Endothelial cell of umbilical vein (primary cell): Measurements from ENCODE around the gene ANAPC16. TPM values are rescaled to one million over a fixed set of nuclear protein-coding genes. Genes with fewer than 3 reads are reported as not detected.
"Not testable (repeated sequence)": the region's sequence is repeated elsewhere in the genome, so short reads cannot be mapped to it uniquely, and the experiment has no call there.

Source experiments
- BruUV-seq: library from RNA; stranded (reverse); fragments of 400-500 nt; replicated peaks from 2 replicates; lab custom pipeline; 2021; lab: Mats Ljungman, UMichigan
- CTCF ChIA-PET: fragments of 300-600, 350-600 bp; sonication (Branson Sonifier 250); formaldehyde crosslinking; loops from one replicate; lab custom pipeline; 2021; ENCODE audit warnings: antibody characterized with exemption, inconsistent platforms; lab: Charles Lee
- POLR2A ChIA-PET: fragments of 300-600, 350-600 bp; sonication (Branson Sonifier 250); formaldehyde crosslinking; loops from one replicate; lab custom pipeline; 2021; ENCODE audit warnings: antibody characterized with exemption, inconsistent platforms; lab: Charles Lee
- DNase-seq: peaks from one replicate; pipeline ENCODE4 v3.0.0-alpha.2; 2011; ENCODE audit warnings: low read depth, low spot score
- FAIRE-seq: peaks from 2 replicates; lab custom pipeline; 2011; peaks lifted over from hg19 to GRCh38; lab: Jason Lieb, UNC
- H2AFZ ChIP-seq: 2 replicates; pipeline ENCODE4 v1.6.0; 2012; ENCODE audit warnings: low read depth, low read length, control low read depth, inconsistent platforms
- H3K27ac ChIP-seq: 2 replicates; pipeline ENCODE4 v1.5.1; 2011; ENCODE audit warnings: low read depth, mild to moderate bottlenecking, control low read depth, low read length, moderate library complexity; ENCODE audit not compliant: insufficient read depth
- H3K27me3 ChIP-seq, 2 experiments: 2 replicates each; pipeline versions ENCODE4 v1.6.0 to v1.6.1; 2011; ENCODE audit warnings: low read length in 2 of 2, mixed read lengths in 1 of 2; ENCODE audit not compliant: control insufficient read depth in 2 of 2, insufficient read depth in 2 of 2
- H3K36me3 ChIP-seq, 2 experiments: 2 replicates in 1 of 2; 3 replicates in 1 of 2; pipeline ENCODE4 v1.5.1; 2011; ENCODE audit warnings: low read length in 2 of 2, mild to moderate bottlenecking in 1 of 2, moderate library complexity in 1 of 2; ENCODE audit not compliant: control insufficient read depth in 2 of 2, insufficient read depth in 2 of 2; ENCODE audit errors: extremely low read depth in 1 of 2
- H3K4me1 ChIP-seq: 3 replicates; pipeline ENCODE4 v1.5.1; 2011; ENCODE audit warnings: mild to moderate bottlenecking, low read length; ENCODE audit not compliant: control insufficient read depth, insufficient read depth; ENCODE audit errors: extremely low read depth
- H3K4me2 ChIP-seq: 2 replicates; pipeline ENCODE4 v1.6.1; 2011; ENCODE audit warnings: low read length, control low read depth, mixed read lengths; ENCODE audit not compliant: insufficient read depth
- H3K4me3 ChIP-seq, 3 experiments: fragments of 200-600 bp in 1 of 3; sonication (generic), shearing (Covaris generic) in 1 of 3; replicated peaks in 1 of 3; 2 replicates each; pipeline ENCODE4 v1.5.1; 2011 to 2016; ENCODE audit warnings: control low read depth in 3 of 3, low read length in 3 of 3, mild to moderate bottlenecking in 2 of 3, inconsistent platforms in 1 of 3, low read depth in 1 of 3, moderate library complexity in 1 of 3; ENCODE audit not compliant: insufficient read depth in 1 of 3
- H3K79me2 ChIP-seq: 2 replicates; pipeline ENCODE4 v1.6.0; 2012; ENCODE audit warnings: low read length, inconsistent platforms; ENCODE audit not compliant: control insufficient read depth, insufficient read depth
- H3K9ac ChIP-seq: replicated peaks from 2 replicates; pipeline ENCODE3; 2011; ENCODE audit warnings: low read length, control low read depth; ENCODE audit not compliant: insufficient read depth; ENCODE audit errors: extremely low read depth
- H3K9me1 ChIP-seq: replicated peaks from 3 replicates; pipeline ENCODE4 v1.6.0; 2011; ENCODE audit warnings: mild to moderate bottlenecking, low read length; ENCODE audit not compliant: control insufficient read depth, insufficient read depth; ENCODE audit errors: extremely low read depth
- H3K9me3 ChIP-seq: replicated peaks from 2 replicates; pipeline ENCODE4 v1.5.1; 2012; ENCODE audit warnings: low read length, inconsistent platforms; ENCODE audit not compliant: control insufficient read depth, insufficient read depth
- H4K20me1 ChIP-seq: replicated peaks from 2 replicates; pipeline ENCODE3; 2011; ENCODE audit warnings: mild to moderate bottlenecking, low read length; ENCODE audit not compliant: control insufficient read depth, insufficient read depth; ENCODE audit errors: extremely low read depth
- FOS ChIP-seq: IDR thresholded peaks from 2 replicates; pipeline ENCODE4 v1.6.1; 2011; ENCODE audit warnings: mild to moderate bottlenecking, low read length, moderate library complexity, borderline replicate concordance; ENCODE audit not compliant: insufficient read depth
- GATA2 ChIP-seq: IDR thresholded peaks from 2 replicates; pipeline ENCODE4 v1.7.0; 2011; ENCODE audit warnings: low read depth, mild to moderate bottlenecking, moderate library complexity, mixed read lengths, low read length; ENCODE audit not compliant: insufficient read length, insufficient read depth
- MYC ChIP-seq: IDR thresholded peaks from one replicate; pipeline ENCODE4 v1.6.1; 2011; ENCODE audit warnings: mild to moderate bottlenecking, low read depth, low read length
- POLR2A ChIP-seq: IDR thresholded peaks from 2 replicates; pipeline ENCODE4 v1.6.1; 2012; ENCODE audit warnings: low read depth, mild to moderate bottlenecking, control low read depth, low read length
- POLR2AphosphoS5 ChIP-seq: IDR thresholded peaks from 2 replicates; pipeline ENCODE4 v1.6.1; 2012; ENCODE audit warnings: low read depth, mild to moderate bottlenecking, control low read depth, low read length, moderate library complexity; ENCODE audit not compliant: insufficient read depth
- dilution Hi-C: fragments of 300-500 bp; cut with MboI; formaldehyde crosslinking; loops from one replicate; pipeline ENCODE4 v1.15.0; 2019; ENCODE audit warnings: low sequenced_read_pairs; ENCODE audit not compliant: extremely low pct_ligation_motif_present
- intact Hi-C: fragments of 100-400 bp; cut with micrococcal nuclease; formaldehyde crosslinking; loops from one replicate; pipeline ENCODE4 v1.10.0; 2022
- polyA plus RNA-seq, 4 experiments: library from polyadenylated mRNA; depleted of rRNA in 3 of 4; stranded (reverse) in 3 of 4; unstranded in 1 of 4; fragments of >200 nt; gene quantifications; 2 replicates each; pipeline versions ENCODE4 v1.2.1 to v1.2.3, GENCODE V29; 2011 to 2012; ENCODE audit warnings: missing spikeins in 1 of 4
- total RNA-seq: library from RNA; stranded (reverse); gene quantifications from 2 replicates; pipeline ENCODE4 v1.2.3, GENCODE V29; 2021

ANAPC16 gene
- total and polyA plus RNA-seq, 2 donors (not counting 3 experiments of a cell fraction or from before 2014, with no cell fraction given) = 38.1 to 44.4 TPM

DNA sequence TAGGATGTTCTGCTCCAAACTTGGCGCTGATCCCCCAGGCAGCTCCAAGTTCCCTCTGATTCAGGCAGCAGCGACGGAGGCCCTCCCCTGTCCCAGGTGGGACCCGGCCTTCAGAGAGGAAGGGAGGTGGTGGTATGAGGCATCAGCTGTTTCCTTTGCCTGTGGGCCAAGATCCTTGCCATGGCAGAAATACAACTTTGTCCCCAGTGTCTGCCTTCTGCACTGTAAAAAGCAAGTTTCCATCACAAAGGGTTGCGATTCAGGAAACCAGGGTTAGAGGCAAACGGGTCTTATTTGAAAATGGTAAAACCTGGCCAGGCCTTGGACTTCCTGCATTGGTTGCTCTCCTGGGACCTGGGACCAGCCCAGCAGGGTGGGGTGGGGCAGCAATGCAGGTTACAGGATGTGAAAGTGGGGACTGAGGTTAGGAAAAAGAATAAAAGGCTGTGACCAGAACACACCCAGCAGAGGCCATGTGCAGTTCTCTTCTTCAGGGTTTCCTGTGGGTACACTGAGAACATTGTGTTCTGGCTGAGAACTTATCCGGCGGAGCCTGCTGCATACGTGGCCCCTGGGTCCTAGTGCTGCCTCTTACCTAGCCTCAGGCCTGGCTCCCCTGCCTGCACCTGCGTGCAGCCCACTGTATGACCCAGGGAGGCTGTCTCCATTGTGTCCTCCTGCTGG is 32.8 kb downstream of the ANAPC16 start:
- dilution Hi-C loops (no loop called here), intact Hi-C loops (loop anchor here (1.0 to 2.0 kb wide), 3 partner anchors 25 to 80 kb away; partner anchors contain the start of gene DDIT4)
- no peaks in the 10 kb centered on the region for H3K79me2 ChIP-seq
- H3K4me2 ChIP-seq = peak overlapping the region; percentile 17
- peak overlapping the region; percentile 6 for H2AFZ ChIP-seq
- H3K4me3 ChIP-seq = no peak overlapping the region
- peak; percentile 42 for TF ChIP-seq MYC
- no peak for TF ChIP-seq FOS
- no peak for TF ChIP-seq GATA2
- TF ChIP-seq POLR2AphosphoS5 = peak; percentile 89
- no peak for TF ChIP-seq POLR2A
- no peaks in the 10 kb centered on the region for H3K9me1 ChIP-seq
- H3K27ac ChIP-seq = peak overlapping the region; percentile 89
- CTCF ChIA-PET = interaction anchor here (0.6 to 2.8 kb wide), 11 partner anchors 10 to 123 kb away, joined by 3 to 10 read pairs (median 6); no protein-coding TSS in a partner anchor
- POLR2A ChIA-PET = interaction anchor here (0.7 to 3.1 kb wide), 4 partner anchors 10 to 49 kb away, joined by 3 to 22 read pairs (median 3); partner anchors contain the start of gene DDIT4
- no peaks in the 10 kb centered on the region for H3K9me3 ChIP-seq
- H3K36me3 ChIP-seq = no peaks in the 10 kb centered on the region
- H3K4me1 ChIP-seq = peaks cover 39% of the 10 kb centered on the region
- no peaks in the 10 kb centered on the region for H3K27me3 ChIP-seq
- peak overlapping the region; percentile 64 for H3K9ac ChIP-seq
- DNase-seq (peak; percentile 91), FAIRE-seq (peak; percentile 97)
- BruUV-seq = TSS peak; percentile 25
- no peaks in the 10 kb centered on the region for H4K20me1 ChIP-seq

DNA sequence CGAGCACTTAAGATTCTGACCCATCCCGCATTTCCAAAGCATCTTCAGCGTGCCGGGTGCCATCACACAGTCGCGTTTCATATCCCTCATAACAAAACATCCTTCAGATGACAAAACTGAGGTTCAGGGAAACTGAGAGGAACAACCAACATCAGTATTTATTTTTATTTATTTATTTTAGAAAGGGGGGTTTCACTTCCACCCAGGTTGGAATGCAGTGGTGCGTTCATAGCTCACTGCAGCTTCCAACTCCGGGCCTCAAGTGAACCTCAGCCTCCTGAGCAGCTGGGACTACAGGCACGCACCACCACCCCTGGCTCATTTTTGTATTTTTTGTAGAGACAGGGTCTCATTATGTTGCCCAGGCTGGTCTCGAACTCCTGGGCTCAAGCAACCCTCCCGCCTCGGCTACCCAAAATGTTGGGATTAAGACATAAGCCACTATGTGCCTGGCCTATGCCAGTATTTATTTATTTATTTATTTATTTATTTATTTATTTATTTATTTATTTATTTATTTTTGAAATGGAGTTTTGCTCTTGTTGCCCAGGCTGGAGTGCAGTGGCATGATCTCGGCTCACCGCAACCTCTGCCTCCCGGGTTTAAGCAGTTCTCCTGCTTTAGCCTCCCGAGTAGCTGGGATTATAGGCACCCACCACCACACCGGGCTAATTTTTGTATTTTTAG is 33.5 kb downstream of the ANAPC16 start:
- peaks cover 33% of the 10 kb centered on the region for H3K4me1 ChIP-seq
- H2AFZ ChIP-seq = peak overlapping the region; percentile 6
- H3K36me3 ChIP-seq, BruUV-seq, FAIRE-seq, H3K9me1 ChIP-seq, H3K9me3 ChIP-seq, H3K4me3 ChIP-seq, dilution Hi-C loops, H3K79me2 ChIP-seq, H4K20me1 ChIP-seq, H3K27me3 ChIP-seq, DNase-seq: not testable (repeated sequence)
- H3K4me2 ChIP-seq = peak overlapping the region; percentile 17
- H3K9ac ChIP-seq = peak overlapping the region; percentile 64
- CTCF ChIA-PET = interaction anchor here (1.9 kb wide), 1 partner anchor 26 kb away, joined by 9 read pairs; no protein-coding TSS in a partner anchor
- peak overlapping the region; percentile 89 for H3K27ac ChIP-seq
- intact Hi-C loops = loop anchor here (2.0 kb wide), 2 partner anchors 69 to 79 kb away; no protein-coding TSS in a partner anchor
- POLR2A ChIA-PET = interaction anchor here (0.7 kb wide), 1 partner anchor 24 kb away, joined by 3 read pairs; the partner anchor contains the start of gene DDIT4
